Liver (tissue), 9 donors: ENCODE results near the gene NKX2-8. TPM values are rescaled to one million over a fixed set of nuclear protein-coding genes. Genes with fewer than 3 reads are reported as not detected.

Source experiments
- DNase-seq: peaks from one replicate; pipeline ENCODE4 v3.0.0-alpha.2; 2017; ENCODE audit warnings: low spot score
- H3K27ac ChIP-seq, 2 donors: one replicate each; pipeline ENCODE4 v1.7.0; 2013; ENCODE audit warnings: inconsistent platforms in 2 of 2, low read length in 2 of 2, control low read depth in 1 of 2, low read depth in 1 of 2, mild to moderate bottlenecking in 1 of 2
- H3K27me3 ChIP-seq, 4 donors: one replicate each; pipeline versions ENCODE4 v1.6.1 to v1.7.0; 2013; ENCODE audit warnings: low read length in 3 of 4, inconsistent platforms in 1 of 4, mild to moderate bottlenecking in 1 of 4, moderate library complexity in 1 of 4; ENCODE audit not compliant: control insufficient read depth in 4 of 4, insufficient read depth in 4 of 4
- H3K36me3 ChIP-seq, 4 donors: one replicate each; pipeline versions ENCODE4 v1.6.1 to v1.7.0; 2013; ENCODE audit warnings: low read length in 3 of 4, mild to moderate bottlenecking in 3 of 4, low read depth in 1 of 4, moderate library complexity in 1 of 4; ENCODE audit not compliant: control insufficient read depth in 4 of 4, insufficient read depth in 3 of 4
- H3K4me1 ChIP-seq, 4 donors: one replicate each; pipeline versions ENCODE4 v1.6.1 to v1.7.0; 2013; ENCODE audit warnings: low read length in 3 of 4, mild to moderate bottlenecking in 3 of 4, moderate library complexity in 1 of 4; ENCODE audit not compliant: control insufficient read depth in 4 of 4, insufficient read depth in 4 of 4
- H3K4me3 ChIP-seq, 3 donors: one replicate each; pipeline versions ENCODE4 v1.6.1 to v1.7.0; 2013; ENCODE audit warnings: low read length in 3 of 3, control low read depth in 1 of 3, low read depth in 1 of 3, mild to moderate bottlenecking in 1 of 3
- H3K9ac ChIP-seq, 2 donors: one replicate each; pipeline ENCODE4 v1.7.0; 2013; ENCODE audit warnings: low read length in 2 of 2, mild to moderate bottlenecking in 2 of 2, moderate library complexity in 2 of 2, control low read depth in 1 of 2, low read depth in 1 of 2
- H3K9me3 ChIP-seq, 4 donors: one replicate each; pipeline versions ENCODE4 v1.6.1 to v1.7.0; 2013; ENCODE audit warnings: low read length in 3 of 4; ENCODE audit not compliant: control insufficient read depth in 4 of 4
- EGR1 ChIP-seq, 2 donors: IDR thresholded peaks; 2 replicates each; pipeline ENCODE4 v1.6.1; 2016 to 2018; ENCODE audit warnings: antibody characterized with exemption in 2 of 2, low read depth in 2 of 2
- FOXA1 ChIP-seq: IDR thresholded peaks from 2 replicates; pipeline ENCODE4 v1.6.1; 2016; ENCODE audit warnings: antibody characterized with exemption
- FOXA2 ChIP-seq: IDR thresholded peaks from 2 replicates; pipeline ENCODE4 v1.6.1; 2016; ENCODE audit warnings: antibody characterized with exemption
- GABPA ChIP-seq, 2 donors: IDR thresholded peaks in 1 of 2; conservative IDR thresholded peaks in 1 of 2; 2 replicates each; pipeline ENCODE4 v1.6.1; 2016; ENCODE audit warnings: antibody characterized with exemption in 2 of 2, mild to moderate bottlenecking in 1 of 2, moderate library complexity in 1 of 2
- HNF4A ChIP-seq, 2 donors: conservative IDR thresholded peaks; 2 replicates each; pipeline ENCODE4 v1.6.1; 2016; ENCODE audit warnings: antibody characterized with exemption in 2 of 2, mild to moderate bottlenecking in 2 of 2
- HNF4G ChIP-seq: IDR thresholded peaks from 2 replicates; pipeline ENCODE4 v1.6.1; 2016; ENCODE audit warnings: antibody characterized with exemption
- JUND ChIP-seq, 2 donors: IDR thresholded peaks; 2 replicates each; pipeline ENCODE4 v1.6.1; 2016; ENCODE audit warnings: antibody characterized with exemption in 2 of 2
- NR2F2 ChIP-seq: IDR thresholded peaks from 2 replicates; pipeline ENCODE4 v1.6.1; 2016; ENCODE audit warnings: antibody characterized with exemption
- RAD21 ChIP-seq, 2 donors: IDR thresholded peaks; 2 replicates each; pipeline ENCODE4 v1.6.1; 2016; ENCODE audit warnings: antibody characterized with exemption in 2 of 2, mild to moderate bottlenecking in 2 of 2
- RXRA ChIP-seq, 2 donors: IDR thresholded peaks; 2 replicates each; pipeline ENCODE4 v1.6.1; 2017 to 2018; ENCODE audit warnings: antibody characterized with exemption in 2 of 2, mild to moderate bottlenecking in 1 of 2
- SP1 ChIP-seq: IDR thresholded peaks from 2 replicates; pipeline ENCODE4 v1.6.1; 2018; ENCODE audit warnings: antibody characterized with exemption, mild to moderate bottlenecking
- TAF1 ChIP-seq: conservative IDR thresholded peaks from 2 replicates; pipeline ENCODE4 v1.6.1; 2016; ENCODE audit warnings: antibody characterized with exemption, mild to moderate bottlenecking
- YY1 ChIP-seq: IDR thresholded peaks from 2 replicates; pipeline ENCODE4 v1.6.1; 2016; ENCODE audit warnings: antibody characterized with exemption, mild to moderate bottlenecking
- WGBS: extraction: QIAGEN DNeasy Blood & Tissue Kit; methylation state at CpG from one replicate; pipeline ENCODE4 v1.1.7; 2013; 5-methylcytosine and 5-hydroxymethylcytosine counted together
- polyA plus RNA-seq, 2 donors: library from polyadenylated mRNA; stranded (reverse) in 1 of 2; unstranded in 1 of 2; fragments of 200-250 nt in 1 of 2; fragments of >200 nt in 1 of 2; fragmentation: Nextera tagmentation in 1 of 2; extraction: Ambion mirVana in 1 of 2; gene quantifications; one replicate each; pipeline versions ENCODE4 v1.2.1 to v1.2.3, GENCODE V29; 2013 to 2015
- total RNA-seq, 2 donors: library from RNA; depleted of rRNA; stranded (reverse); fragments of >200 nt; gene quantifications; one replicate each; pipeline ENCODE4 v1.2.3, GENCODE V29; 2014
- TF ChIP-seq, protein P1 (sequence below): fragments of 150-350 bp; IDR thresholded peaks from 2 replicates; pipeline ENCODE4 v1.5.1; 2017; ENCODE audit warnings: improper control_type of control experiment, low read depth, low read length; ENCODE audit not compliant: missing input control
- TF ChIP-seq, protein P2 (sequence below): IDR thresholded peaks from 2 replicates; pipeline ENCODE4 v1.6.1; 2016; ENCODE audit warnings: antibody characterized with exemption
- TF ChIP-seq, protein P3 (sequence below): IDR thresholded peaks from 2 replicates; pipeline ENCODE4 v1.6.1; 2016; ENCODE audit warnings: antibody characterized with exemption
- TF ChIP-seq, protein P4 (sequence below): IDR thresholded peaks from 2 replicates; pipeline ENCODE4 v1.6.1; 2016; ENCODE audit warnings: antibody characterized with exemption
- TF ChIP-seq, protein P5 (sequence below): IDR thresholded peaks from 2 replicates; pipeline ENCODE4 v1.6.1; 2016; ENCODE audit warnings: antibody characterized with exemption, mild to moderate bottlenecking
- donor health status: healthy.
- donor health status: healthy.
- donor health status: healthy.
- donor health status: healthy.
- donor health status: healthy.

NKX2-8 gene
- total and polyA plus RNA-seq, 4 donors = 0.33 TPM; not detected in 3

DNA sequence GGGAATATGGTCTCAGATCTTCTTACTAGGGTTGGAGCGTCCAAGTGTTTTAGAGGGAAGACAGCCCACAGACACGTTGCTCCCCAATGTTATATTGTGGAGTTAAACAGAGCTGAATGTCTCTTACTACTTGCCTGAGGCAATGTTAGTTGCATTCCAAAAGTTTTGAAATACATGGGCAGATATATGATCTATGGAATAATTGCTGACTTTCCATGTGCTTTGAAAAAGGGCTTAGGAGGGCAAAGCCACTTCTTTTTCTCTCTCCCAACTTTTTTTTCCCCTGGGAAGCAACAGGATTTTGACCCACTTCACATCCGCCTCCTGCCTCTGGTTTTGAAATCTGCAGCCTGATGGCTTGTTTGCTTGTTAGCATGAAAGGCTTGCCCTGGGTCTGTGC is 45.6 kb upstream of the NKX2-8 start:
- Histone ChIP-seq H3K27ac (no peak overlapping the region), H3K4me1 (no peaks in the 10 kb centered on the region), H3K4me3 (no peak overlapping the region), H3K27me3 (peaks cover 0 to 3% (median 0%) of the 10 kb centered on the region in 4 donors), H3K36me3 (no peaks in the 10 kb centered on the region), H3K9me3 (peaks cover 0 to 2% (median 0%) of the 10 kb centered on the region in 4 donors), H3K9ac (no peak overlapping the region)
- no peak for DNase-seq
- 61% methylated on average over 3 of the region's 3 CpGs for WGBS
- TF ChIP-seq, protein P1, sequence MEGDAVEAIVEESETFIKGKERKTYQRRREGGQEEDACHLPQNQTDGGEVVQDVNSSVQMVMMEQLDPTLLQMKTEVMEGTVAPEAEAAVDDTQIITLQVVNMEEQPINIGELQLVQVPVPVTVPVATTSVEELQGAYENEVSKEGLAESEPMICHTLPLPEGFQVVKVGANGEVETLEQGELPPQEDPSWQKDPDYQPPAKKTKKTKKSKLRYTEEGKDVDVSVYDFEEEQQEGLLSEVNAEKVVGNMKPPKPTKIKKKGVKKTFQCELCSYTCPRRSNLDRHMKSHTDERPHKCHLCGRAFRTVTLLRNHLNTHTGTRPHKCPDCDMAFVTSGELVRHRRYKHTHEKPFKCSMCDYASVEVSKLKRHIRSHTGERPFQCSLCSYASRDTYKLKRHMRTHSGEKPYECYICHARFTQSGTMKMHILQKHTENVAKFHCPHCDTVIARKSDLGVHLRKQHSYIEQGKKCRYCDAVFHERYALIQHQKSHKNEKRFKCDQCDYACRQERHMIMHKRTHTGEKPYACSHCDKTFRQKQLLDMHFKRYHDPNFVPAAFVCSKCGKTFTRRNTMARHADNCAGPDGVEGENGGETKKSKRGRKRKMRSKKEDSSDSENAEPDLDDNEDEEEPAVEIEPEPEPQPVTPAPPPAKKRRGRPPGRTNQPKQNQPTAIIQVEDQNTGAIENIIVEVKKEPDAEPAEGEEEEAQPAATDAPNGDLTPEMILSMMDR = no peak
- no peak for TF ChIP-seq FOXA2
- TF ChIP-seq, protein P2, sequence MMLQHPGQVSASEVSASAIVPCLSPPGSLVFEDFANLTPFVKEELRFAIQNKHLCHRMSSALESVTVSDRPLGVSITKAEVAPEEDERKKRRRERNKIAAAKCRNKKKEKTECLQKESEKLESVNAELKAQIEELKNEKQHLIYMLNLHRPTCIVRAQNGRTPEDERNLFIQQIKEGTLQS = no peak
- TF ChIP-seq, protein P3, sequence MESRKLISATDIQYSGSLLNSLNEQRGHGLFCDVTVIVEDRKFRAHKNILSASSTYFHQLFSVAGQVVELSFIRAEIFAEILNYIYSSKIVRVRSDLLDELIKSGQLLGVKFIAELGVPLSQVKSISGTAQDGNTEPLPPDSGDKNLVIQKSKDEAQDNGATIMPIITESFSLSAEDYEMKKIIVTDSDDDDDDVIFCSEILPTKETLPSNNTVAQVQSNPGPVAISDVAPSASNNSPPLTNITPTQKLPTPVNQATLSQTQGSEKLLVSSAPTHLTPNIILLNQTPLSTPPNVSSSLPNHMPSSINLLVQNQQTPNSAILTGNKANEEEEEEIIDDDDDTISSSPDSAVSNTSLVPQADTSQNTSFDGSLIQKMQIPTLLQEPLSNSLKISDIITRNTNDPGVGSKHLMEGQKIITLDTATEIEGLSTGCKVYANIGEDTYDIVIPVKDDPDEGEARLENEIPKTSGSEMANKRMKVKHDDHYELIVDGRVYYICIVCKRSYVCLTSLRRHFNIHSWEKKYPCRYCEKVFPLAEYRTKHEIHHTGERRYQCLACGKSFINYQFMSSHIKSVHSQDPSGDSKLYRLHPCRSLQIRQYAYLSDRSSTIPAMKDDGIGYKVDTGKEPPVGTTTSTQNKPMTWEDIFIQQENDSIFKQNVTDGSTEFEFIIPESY = no peak
- no peak for TF ChIP-seq SP1
- no peak for TF ChIP-seq EGR1 (IDR thresholded peaks at IDR 0.05; ENCODE audit: low read depth in 2 of 2)
- no peak for TF ChIP-seq JUND (IDR thresholded peaks at IDR 0.05)

DNA sequence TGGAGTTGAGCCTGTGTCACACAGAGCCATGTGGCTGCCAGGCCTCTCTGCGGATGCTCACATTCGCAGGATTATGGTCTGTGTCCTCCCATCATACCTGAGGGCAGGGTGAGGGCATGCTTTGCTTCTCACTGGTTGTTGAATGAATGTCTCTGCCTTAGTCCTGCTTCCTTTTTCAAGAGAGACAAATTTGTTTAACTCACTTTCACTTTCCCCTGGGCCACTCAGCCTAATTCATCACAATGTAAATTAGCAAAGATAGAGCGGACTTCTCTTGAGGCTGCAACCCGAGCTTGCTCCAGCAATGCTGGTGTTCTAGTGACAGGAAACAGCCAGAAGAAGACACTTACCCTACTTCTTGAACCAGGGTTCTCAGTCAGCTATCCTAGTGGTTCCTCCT is 43.7 kb upstream of the NKX2-8 start:
- 86% methylated on average over 4 of the region's 4 CpGs for WGBS
- TF ChIP-seq EGR1 (IDR thresholded peaks at IDR 0.05; ENCODE audit: low read depth in 2 of 2) (no peak), FOXA2 (no peak), GABPA (IDR thresholded peaks at IDR 0.05 in 1 of 2, conservative IDR thresholded peaks at IDR 0.05 in 1 of 2) (no peak), JUND (IDR thresholded peaks at IDR 0.05) (no peak), FOXA1 (no peak), RAD21 (IDR thresholded peaks at IDR 0.05) (no peak), HNF4A (conservative IDR thresholded peaks at IDR 0.05) (no peak), HNF4G (no peak), TAF1 (no peak), SP1 (no peak), NR2F2 (no peak), YY1 (no peak), RXRA (IDR thresholded peaks at IDR 0.05) (no peak)
- TF ChIP-seq, protein P3 = no peak
- TF ChIP-seq, protein P4, sequence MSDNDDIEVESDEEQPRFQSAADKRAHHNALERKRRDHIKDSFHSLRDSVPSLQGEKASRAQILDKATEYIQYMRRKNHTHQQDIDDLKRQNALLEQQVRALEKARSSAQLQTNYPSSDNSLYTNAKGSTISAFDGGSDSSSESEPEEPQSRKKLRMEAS = no peak
- TF ChIP-seq, protein P1 = no peak
- TF ChIP-seq, protein P5, sequence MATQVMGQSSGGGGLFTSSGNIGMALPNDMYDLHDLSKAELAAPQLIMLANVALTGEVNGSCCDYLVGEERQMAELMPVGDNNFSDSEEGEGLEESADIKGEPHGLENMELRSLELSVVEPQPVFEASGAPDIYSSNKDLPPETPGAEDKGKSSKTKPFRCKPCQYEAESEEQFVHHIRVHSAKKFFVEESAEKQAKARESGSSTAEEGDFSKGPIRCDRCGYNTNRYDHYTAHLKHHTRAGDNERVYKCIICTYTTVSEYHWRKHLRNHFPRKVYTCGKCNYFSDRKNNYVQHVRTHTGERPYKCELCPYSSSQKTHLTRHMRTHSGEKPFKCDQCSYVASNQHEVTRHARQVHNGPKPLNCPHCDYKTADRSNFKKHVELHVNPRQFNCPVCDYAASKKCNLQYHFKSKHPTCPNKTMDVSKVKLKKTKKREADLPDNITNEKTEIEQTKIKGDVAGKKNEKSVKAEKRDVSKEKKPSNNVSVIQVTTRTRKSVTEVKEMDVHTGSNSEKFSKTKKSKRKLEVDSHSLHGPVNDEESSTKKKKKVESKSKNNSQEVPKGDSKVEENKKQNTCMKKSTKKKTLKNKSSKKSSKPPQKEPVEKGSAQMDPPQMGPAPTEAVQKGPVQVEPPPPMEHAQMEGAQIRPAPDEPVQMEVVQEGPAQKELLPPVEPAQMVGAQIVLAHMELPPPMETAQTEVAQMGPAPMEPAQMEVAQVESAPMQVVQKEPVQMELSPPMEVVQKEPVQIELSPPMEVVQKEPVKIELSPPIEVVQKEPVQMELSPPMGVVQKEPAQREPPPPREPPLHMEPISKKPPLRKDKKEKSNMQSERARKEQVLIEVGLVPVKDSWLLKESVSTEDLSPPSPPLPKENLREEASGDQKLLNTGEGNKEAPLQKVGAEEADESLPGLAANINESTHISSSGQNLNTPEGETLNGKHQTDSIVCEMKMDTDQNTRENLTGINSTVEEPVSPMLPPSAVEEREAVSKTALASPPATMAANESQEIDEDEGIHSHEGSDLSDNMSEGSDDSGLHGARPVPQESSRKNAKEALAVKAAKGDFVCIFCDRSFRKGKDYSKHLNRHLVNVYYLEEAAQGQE = no peak
- TF ChIP-seq, protein P2 = no peak
- peaks cover 0 to 2% (median 0%) of the 10 kb centered on the region in 4 donors for H3K9me3 ChIP-seq
- H3K36me3 ChIP-seq = no peaks in the 10 kb centered on the region
- H3K9ac ChIP-seq = no peak overlapping the region
- no peak overlapping the region for H3K4me3 ChIP-seq
- no peak overlapping the region for H3K27ac ChIP-seq
- H3K27me3 ChIP-seq = peaks cover 0 to 3% (median 0%) of the 10 kb centered on the region in 4 donors
- no peaks in the 10 kb centered on the region for H3K4me1 ChIP-seq
- no peak for DNase-seq
